ENCODE measurements around the gene PDZRN4.

- TF ChIP-seq CTCF (IDR thresholded peaks at IDR 0.05), result no peak
- TF ChIP-seq POLR2A (IDR thresholded peaks at IDR 0.05), result no peak
- no peak for TF ChIP-seq EP300 (IDR thresholded peaks at IDR 0.05)
Observed at GRCh38 chr12:41527534-41528116, 339.5 kb downstream of the PDZRN4 start.

Data from ovary (tissue), 3 donors.